NCI-H1092 (cell line): ENCODE results near the gene SEPHS2.

Experiments
- DNase-seq: peaks from one replicate; lab custom pipeline; 2025; lab: John Stamatoyannopoulos, UW

The SEPHS2 gene

GRCh38 chr16:30429678-30430427 is 15.8 kb downstream of the SEPHS2 start, which contains the start of gene DCTPP1:
TSS of gene DCTPP1 (minus strand) at chr16:30430030. CDS start at chr16:30429980, 50 bp downstream.
- peak; percentile 100 for DNase-seq

GRCh38 chr16:30429418-30429677 is 16.3 kb downstream of the SEPHS2 start:
- no peak for DNase-seq

- no peak for DNase-seq
Measured at GRCh38 chr16:30428055-30428454, 17.6 kb downstream of the SEPHS2 start.

- DNase-seq = no peak
Measured at GRCh38 chr16:30421010-30421409, 24.7 kb downstream of the SEPHS2 start.

- DNase-seq = no peak
Measured at GRCh38 chr16:30418350-30419181, 27.1 kb downstream of the SEPHS2 start.

GRCh38 chr16:30417529-30418349 is 27.9 kb downstream of the SEPHS2 start:
- DNase-seq = peak; percentile 95

- DNase-seq = peak; percentile 2
Measured at GRCh38 chr16:30416624-30417528, 28.8 kb downstream of the SEPHS2 start.

GRCh38 chr16:30416047-30416603 is 29.5 kb downstream of the SEPHS2 start:
- DNase-seq = no peak

- no peak for DNase-seq
Measured at GRCh38 chr16:30414159-30414558, 31.5 kb downstream of the SEPHS2 start.

GRCh38 chr16:30413112-30413806 is 32.4 kb downstream of the SEPHS2 start:
- DNase-seq = no peak

GRCh38 chr16:30409125-30410060 is 36.3 kb downstream of the SEPHS2 start:
- DNase-seq = peak; percentile 83

- no peak for DNase-seq
Measured at GRCh38 chr16:30407804-30408534, 37.7 kb downstream of the SEPHS2 start.

- DNase-seq = peak; percentile 85
Measured at GRCh38 chr16:30407102-30407803, 38.4 kb downstream of the SEPHS2 start, which contains the start of gene ZNF771. TSS of gene ZNF771 (plus strand) at chr16:30407606. CDS start at chr16:30408054, 448 bp downstream.

- DNase-seq = no peak
Measured at GRCh38 chr16:30406795-30407101, 38.9 kb downstream of the SEPHS2 start.

GRCh38 chr16:30401768-30402425 is 43.8 kb downstream of the SEPHS2 start:
- DNase-seq = no peak

- no peak for DNase-seq
Measured at GRCh38 chr16:30399435-30400186, 46.1 kb downstream of the SEPHS2 start.
